ENCODE data around the gene MUSTN1.

MUSTN1 gene

DNA sequence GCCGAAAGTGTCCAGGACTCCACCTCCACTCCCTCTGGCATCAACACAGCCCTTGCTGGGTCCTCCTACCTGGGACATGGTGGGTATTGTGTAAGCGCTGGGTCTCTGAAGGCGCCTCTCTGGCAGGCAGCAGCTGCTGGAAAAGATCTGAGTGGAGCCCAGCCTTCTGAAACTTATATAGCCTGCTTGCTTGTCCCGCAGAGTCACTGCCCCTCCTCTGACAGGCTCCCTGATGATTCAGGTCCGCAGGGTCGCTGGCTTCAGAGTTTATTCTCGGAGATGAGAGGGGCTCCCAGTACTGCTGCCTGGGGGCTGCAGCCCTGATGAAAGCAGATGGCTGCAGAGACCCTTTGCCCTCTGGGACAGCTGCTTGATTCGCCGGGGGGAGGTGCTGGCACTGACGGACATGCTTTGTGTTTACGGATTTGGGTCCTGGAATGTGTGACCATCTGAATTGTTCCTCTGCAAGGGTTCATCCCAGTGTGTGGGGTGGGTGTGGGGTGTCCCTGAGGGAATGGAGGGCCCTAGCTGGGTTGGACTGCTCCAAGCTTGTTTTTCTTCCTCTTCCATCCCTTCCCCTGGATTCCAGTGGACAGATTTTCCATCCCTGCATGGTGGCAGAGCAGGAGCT, at the start of gene MUSTN1:
Gene MUSTN1 (minus strand): TSS at position 149 of the 631 bp plus-strand sequence. CDS start 71 bp downstream, at position 78.
- Histone ChIP-seq H3K27me3 (ENCODE audit: insufficient read depth, insufficient read length) (no peaks in the 10 kb centered on the region), H3K36me3 (ENCODE audit: insufficient read depth, insufficient read length, low read length) (peaks cover 11% of the 10 kb centered on the region), H3K4me1 (ENCODE audit: insufficient read depth, insufficient read length) (peaks cover 34% of the 10 kb centered on the region), H3K4me3 (ENCODE audit: insufficient read length, low read depth) (no peak within 1 kb of the TSS), H3K9ac (ENCODE audit: insufficient read length, low read depth) (peak within 1 kb of the TSS; percentile 27), H3K9me3 (ENCODE audit: insufficient read depth, low read length) (no peaks in the 10 kb centered on the region)
- DNase-seq (ENCODE audit: low read depth, low spot score): peak; percentile 30
- TF ChIP-seq YY1 (IDR thresholded peaks at IDR 0.05; ENCODE audit: insufficient read depth, insufficient read length) (no peak), ZNF274 (IDR thresholded peaks at IDR 0.05; ENCODE audit: low read depth, low read length) (no peak), SUZ12 (IDR thresholded peaks at IDR 0.05; ENCODE audit: extremely low read depth, insufficient read depth, insufficient read length) (no peak)

DNA sequence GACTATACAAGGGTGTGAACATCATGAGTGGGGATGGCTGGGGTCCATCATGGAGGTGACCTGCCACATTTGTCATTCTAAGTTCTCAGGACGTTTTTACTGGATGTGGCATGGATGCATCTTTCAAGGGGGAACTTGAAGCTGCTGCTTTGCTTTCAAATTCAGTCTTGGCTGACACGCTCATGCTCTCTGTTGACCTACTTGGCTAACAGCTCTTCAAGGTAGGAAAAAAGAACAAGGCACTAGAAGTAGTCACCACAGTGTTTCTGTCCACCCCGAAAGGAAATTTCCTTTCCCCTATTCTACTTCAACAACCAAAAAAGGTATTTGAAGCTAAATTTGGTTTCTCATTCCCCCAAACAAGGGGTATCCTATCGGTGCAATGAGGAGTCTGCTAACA, 47.6 kb upstream of the MUSTN1 start:
- no peak for DNase-seq (ENCODE audit: low read depth, low spot score)
- TF ChIP-seq YY1 (IDR thresholded peaks at IDR 0.05; ENCODE audit: insufficient read depth, insufficient read length): no peak
- TF ChIP-seq SUZ12 (IDR thresholded peaks at IDR 0.05; ENCODE audit: extremely low read depth, insufficient read depth, insufficient read length): no peak
- TF ChIP-seq ZNF274 (IDR thresholded peaks at IDR 0.05; ENCODE audit: low read depth, low read length): no peak
- Histone ChIP-seq H3K9ac (ENCODE audit: insufficient read length, low read depth) (no peak overlapping the region), H3K9me3 (ENCODE audit: insufficient read depth, low read length) (no peaks in the 10 kb centered on the region), H3K27me3 (ENCODE audit: insufficient read depth, insufficient read length) (no peaks in the 10 kb centered on the region), H3K4me1 (ENCODE audit: insufficient read depth, insufficient read length) (no peaks in the 10 kb centered on the region), H3K4me3 (ENCODE audit: insufficient read length, low read depth) (no peak overlapping the region), H3K36me3 (ENCODE audit: insufficient read depth, insufficient read length, low read length) (peaks cover 20% of the 10 kb centered on the region)

DNA sequence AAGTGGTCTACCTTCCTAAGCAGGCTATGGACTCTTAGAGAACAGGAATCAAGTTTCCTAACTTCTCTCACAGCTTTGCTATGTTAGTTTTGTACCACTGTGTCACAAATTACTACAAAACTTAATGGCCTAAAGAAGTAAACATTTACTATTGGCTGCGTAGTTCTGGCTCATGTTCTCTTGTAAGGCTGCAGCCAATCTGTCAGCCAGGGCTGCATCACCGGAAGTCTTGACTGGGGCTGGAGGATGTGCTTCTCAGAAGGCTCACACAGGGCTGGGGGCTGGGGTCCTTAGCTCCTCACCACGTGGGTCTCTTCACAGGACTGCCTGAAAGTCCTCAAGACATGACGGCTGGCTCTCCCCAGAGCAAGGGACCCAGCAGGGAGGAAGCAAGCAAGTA, 47.1 kb upstream of the MUSTN1 start:
- TF ChIP-seq ZNF274 (IDR thresholded peaks at IDR 0.05; ENCODE audit: low read depth, low read length) (no peak), YY1 (IDR thresholded peaks at IDR 0.05; ENCODE audit: insufficient read depth, insufficient read length) (no peak), SUZ12 (IDR thresholded peaks at IDR 0.05; ENCODE audit: extremely low read depth, insufficient read depth, insufficient read length) (no peak)
- Histone ChIP-seq H3K27me3 (ENCODE audit: insufficient read depth, insufficient read length) (no peaks in the 10 kb centered on the region), H3K9me3 (ENCODE audit: insufficient read depth, low read length) (no peaks in the 10 kb centered on the region), H3K36me3 (ENCODE audit: insufficient read depth, insufficient read length, low read length) (peaks cover 20% of the 10 kb centered on the region), H3K4me3 (ENCODE audit: insufficient read length, low read depth) (no peak overlapping the region), H3K9ac (ENCODE audit: insufficient read length, low read depth) (no peak overlapping the region), H3K4me1 (ENCODE audit: insufficient read depth, insufficient read length) (no peaks in the 10 kb centered on the region)
- DNase-seq (ENCODE audit: low read depth, low spot score): no peak

DNA sequence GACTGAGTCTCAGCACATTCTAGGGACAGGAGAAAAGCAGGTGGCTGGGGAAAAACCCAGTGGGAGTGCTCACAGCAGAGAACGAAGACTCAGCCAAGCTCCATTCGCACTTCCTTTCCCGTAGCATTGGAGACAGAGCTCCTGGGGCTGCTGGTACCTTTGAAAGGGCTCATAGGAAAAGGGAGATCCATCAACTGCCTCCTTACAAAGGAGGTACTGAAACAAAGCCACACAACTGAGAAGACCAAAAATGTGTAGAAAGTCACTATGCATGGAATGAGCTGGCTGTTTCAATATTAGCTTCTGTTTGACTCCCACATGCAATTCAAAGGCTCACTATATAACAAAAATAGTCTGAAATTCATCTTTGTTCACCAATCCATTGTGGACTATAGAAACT, 45.7 kb upstream of the MUSTN1 start:
- H3K27me3 ChIP-seq (ENCODE audit: insufficient read depth, insufficient read length): no peaks in the 10 kb centered on the region
- TF ChIP-seq SUZ12 (IDR thresholded peaks at IDR 0.05; ENCODE audit: extremely low read depth, insufficient read depth, insufficient read length): no peak
- TF ChIP-seq ZNF274 (IDR thresholded peaks at IDR 0.05; ENCODE audit: low read depth, low read length): no peak
- no peak for TF ChIP-seq YY1 (IDR thresholded peaks at IDR 0.05; ENCODE audit: insufficient read depth, insufficient read length)
- no peak for DNase-seq (ENCODE audit: low read depth, low spot score)
- no peaks in the 10 kb centered on the region for H3K4me1 ChIP-seq (ENCODE audit: insufficient read depth, insufficient read length)
- H3K9me3 ChIP-seq (ENCODE audit: insufficient read depth, low read length): no peaks in the 10 kb centered on the region
- no peak overlapping the region for H3K4me3 ChIP-seq (ENCODE audit: insufficient read length, low read depth)
- peaks cover 10% of the 10 kb centered on the region for H3K36me3 ChIP-seq (ENCODE audit: insufficient read depth, insufficient read length, low read length)
- H3K9ac ChIP-seq (ENCODE audit: insufficient read length, low read depth): no peak overlapping the region

DNA sequence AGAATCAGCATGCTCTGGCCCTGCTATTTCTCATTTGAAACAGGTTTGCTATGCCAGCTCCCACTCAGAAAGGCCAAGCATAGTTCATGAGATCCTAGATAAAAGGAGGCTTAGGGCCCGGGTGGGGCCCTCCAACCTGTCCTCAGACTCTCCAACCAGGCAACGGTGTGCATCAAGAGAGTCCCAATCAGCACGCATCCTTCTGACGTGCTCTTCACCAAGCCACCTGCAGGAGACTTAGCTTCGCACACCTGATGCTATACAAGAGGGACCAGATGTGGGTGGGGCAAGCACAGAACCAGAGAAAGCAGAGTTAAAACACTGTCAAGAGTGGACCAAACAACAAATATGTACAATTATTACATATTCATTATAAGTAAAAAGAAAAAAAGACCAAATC, 45.2 kb upstream of the MUSTN1 start:
- no peak for TF ChIP-seq YY1 (IDR thresholded peaks at IDR 0.05; ENCODE audit: insufficient read depth, insufficient read length)
- TF ChIP-seq SUZ12 (IDR thresholded peaks at IDR 0.05; ENCODE audit: extremely low read depth, insufficient read depth, insufficient read length): no peak
- TF ChIP-seq ZNF274 (IDR thresholded peaks at IDR 0.05; ENCODE audit: low read depth, low read length): no peak
- Histone ChIP-seq H3K36me3 (ENCODE audit: insufficient read depth, insufficient read length, low read length) (peaks cover 8% of the 10 kb centered on the region), H3K9ac (ENCODE audit: insufficient read length, low read depth) (no peak overlapping the region), H3K4me3 (ENCODE audit: insufficient read length, low read depth) (no peak overlapping the region), H3K9me3 (ENCODE audit: insufficient read depth, low read length) (no peaks in the 10 kb centered on the region), H3K27me3 (ENCODE audit: insufficient read depth, insufficient read length) (no peaks in the 10 kb centered on the region), H3K4me1 (ENCODE audit: insufficient read depth, insufficient read length) (no peaks in the 10 kb centered on the region)
- DNase-seq (ENCODE audit: low read depth, low spot score): no peak

DNA sequence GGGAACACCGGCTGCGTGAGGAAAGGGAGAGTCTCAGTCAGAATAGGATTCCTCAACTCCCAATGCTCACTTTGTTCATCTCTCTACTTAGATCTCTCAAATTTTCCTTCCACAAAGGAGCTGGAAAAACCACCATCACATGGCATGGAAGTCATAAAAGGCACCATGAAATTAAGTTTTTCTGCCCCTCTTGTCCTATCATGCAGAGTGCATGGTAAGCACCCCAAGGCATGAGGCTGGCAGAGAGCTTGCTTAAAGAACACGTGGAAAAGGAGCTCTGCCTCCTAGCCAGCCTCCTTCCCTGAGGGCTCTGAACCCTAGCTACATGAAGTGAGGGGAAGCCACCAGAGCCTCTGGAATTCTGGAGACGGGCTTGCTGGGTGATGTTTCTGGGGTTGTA, 44.8 kb upstream of the MUSTN1 start:
- DNase-seq (ENCODE audit: low read depth, low spot score): no peak
- TF ChIP-seq YY1 (IDR thresholded peaks at IDR 0.05; ENCODE audit: insufficient read depth, insufficient read length) (no peak), ZNF274 (IDR thresholded peaks at IDR 0.05; ENCODE audit: low read depth, low read length) (no peak), SUZ12 (IDR thresholded peaks at IDR 0.05; ENCODE audit: extremely low read depth, insufficient read depth, insufficient read length) (no peak)
- no peak overlapping the region for H3K9ac ChIP-seq (ENCODE audit: insufficient read length, low read depth)
- H3K4me1 ChIP-seq (ENCODE audit: insufficient read depth, insufficient read length): no peaks in the 10 kb centered on the region
- H3K36me3 ChIP-seq (ENCODE audit: insufficient read depth, insufficient read length, low read length): peaks cover 8% of the 10 kb centered on the region
- H3K9me3 ChIP-seq (ENCODE audit: insufficient read depth, low read length): no peaks in the 10 kb centered on the region
- no peaks in the 10 kb centered on the region for H3K27me3 ChIP-seq (ENCODE audit: insufficient read depth, insufficient read length)
- no peak overlapping the region for H3K4me3 ChIP-seq (ENCODE audit: insufficient read length, low read depth)

DNA sequence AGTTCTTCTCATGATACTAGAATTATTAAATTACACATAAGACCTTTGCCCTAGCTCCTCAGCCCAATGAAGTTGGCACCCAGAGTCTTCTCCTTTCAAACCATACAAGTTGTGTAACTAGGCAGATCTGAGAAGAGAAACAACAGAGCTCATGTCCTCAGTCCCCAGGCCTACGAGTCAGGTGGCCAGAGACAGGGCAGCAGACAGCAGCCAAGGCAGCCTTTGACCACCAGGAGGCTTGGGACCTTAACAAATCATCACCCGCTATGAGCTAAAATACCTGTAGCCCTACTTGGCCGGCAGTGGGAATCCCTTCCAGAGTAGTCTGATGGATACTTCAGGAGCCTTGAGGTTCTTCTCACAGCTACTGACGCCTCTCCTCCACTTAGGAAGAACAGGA, 44.3 kb upstream of the MUSTN1 start:
- Histone ChIP-seq H3K36me3 (ENCODE audit: insufficient read depth, insufficient read length, low read length) (peaks cover 8% of the 10 kb centered on the region), H3K4me3 (ENCODE audit: insufficient read length, low read depth) (no peak overlapping the region), H3K9ac (ENCODE audit: insufficient read length, low read depth) (no peak overlapping the region), H3K4me1 (ENCODE audit: insufficient read depth, insufficient read length) (no peaks in the 10 kb centered on the region), H3K27me3 (ENCODE audit: insufficient read depth, insufficient read length) (no peaks in the 10 kb centered on the region), H3K9me3 (ENCODE audit: insufficient read depth, low read length) (no peaks in the 10 kb centered on the region)
- TF ChIP-seq ZNF274 (IDR thresholded peaks at IDR 0.05; ENCODE audit: low read depth, low read length) (no peak), YY1 (IDR thresholded peaks at IDR 0.05; ENCODE audit: insufficient read depth, insufficient read length) (no peak), SUZ12 (IDR thresholded peaks at IDR 0.05; ENCODE audit: extremely low read depth, insufficient read depth, insufficient read length) (no peak)
- DNase-seq (ENCODE audit: low read depth, low spot score): no peak

Data from NT2/D1 (cell line).